DMS53 treated with DMSO at 0.1 percent for 48 hours (cell line): ENCODE data around the gene NUCB2.
A peak's percentile ranks its signal among the peaks of the same experiment; 100 is the strongest.
"Not testable (repeated sequence)": the region's sequence is repeated elsewhere in the genome, so short reads cannot be mapped to it uniquely, and the experiment has no call there.

Source experiments
- DNase-seq: peaks from one replicate; lab custom pipeline; 2025; ENCODE audit not compliant: unreplicated experiment; lab: John Stamatoyannopoulos, UW

The NUCB2 gene

GRCh38 chr11:17276236-17277023 lies at the start of gene NUCB2:
Gene NUCB2 (plus strand): TSS chr11:17276739. CDS start chr11:17295324, 18,585 bp downstream.
- DNase-seq, result peak; percentile 92

- DNase-seq, result not testable (repeated sequence)
Observed at GRCh38 chr11:17228186-17228925, 48.2 kb upstream of the NUCB2 start.

- no peak for DNase-seq
Observed at GRCh38 chr11:17229481-17230152, 46.9 kb upstream of the NUCB2 start.

DNA sequence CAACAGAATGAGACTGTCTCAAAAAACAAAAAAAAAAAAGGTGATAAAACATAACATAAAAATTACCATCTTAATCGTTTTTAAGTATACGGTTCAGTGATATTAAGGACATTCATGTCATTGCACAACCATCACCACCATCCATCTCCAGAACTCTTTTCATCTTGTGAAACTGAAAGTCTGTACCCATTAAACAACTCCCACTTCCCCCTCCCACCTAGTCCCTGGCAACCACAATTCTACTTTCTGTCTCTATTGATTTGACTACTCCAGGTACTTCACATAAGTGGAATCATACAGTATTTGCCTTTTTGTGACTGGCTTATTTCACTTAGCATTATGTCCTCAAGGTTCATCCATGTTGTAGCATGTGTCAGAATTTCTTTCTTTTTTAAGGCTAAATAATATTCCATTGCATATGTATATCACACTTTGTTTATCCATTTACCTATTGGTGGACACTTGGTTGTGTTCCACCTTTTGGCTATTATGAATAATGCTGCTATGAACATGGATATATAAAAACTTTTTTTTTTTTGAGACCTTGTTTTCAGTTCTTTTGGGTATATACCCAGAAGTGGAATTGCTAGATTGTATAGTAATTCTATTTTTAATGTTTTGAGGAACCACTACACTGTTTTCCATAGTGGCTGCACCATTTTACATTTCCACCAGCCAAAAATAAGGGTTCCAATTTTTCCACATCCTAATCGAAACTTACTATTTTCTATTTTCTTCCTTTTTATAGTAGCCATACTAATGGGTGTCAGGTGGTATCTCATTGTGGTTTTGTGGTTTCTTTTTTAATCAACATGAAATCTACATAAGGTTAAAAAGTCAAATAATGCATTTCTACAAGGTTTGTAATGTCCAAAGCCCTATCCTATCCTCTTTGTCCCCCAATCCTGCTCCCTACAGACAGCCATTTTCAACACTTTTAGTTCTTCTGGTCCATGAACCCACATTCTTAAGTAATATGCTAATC lies 45.4 kb upstream of the NUCB2 start:
- no peak for DNase-seq

GRCh38 chr11:17233101-17233500 lies 43.4 kb upstream of the NUCB2 start:
- no peak for DNase-seq

- no peak for DNase-seq
Observed at GRCh38 chr11:17238377-17238776, 38.2 kb upstream of the NUCB2 start.

DNA sequence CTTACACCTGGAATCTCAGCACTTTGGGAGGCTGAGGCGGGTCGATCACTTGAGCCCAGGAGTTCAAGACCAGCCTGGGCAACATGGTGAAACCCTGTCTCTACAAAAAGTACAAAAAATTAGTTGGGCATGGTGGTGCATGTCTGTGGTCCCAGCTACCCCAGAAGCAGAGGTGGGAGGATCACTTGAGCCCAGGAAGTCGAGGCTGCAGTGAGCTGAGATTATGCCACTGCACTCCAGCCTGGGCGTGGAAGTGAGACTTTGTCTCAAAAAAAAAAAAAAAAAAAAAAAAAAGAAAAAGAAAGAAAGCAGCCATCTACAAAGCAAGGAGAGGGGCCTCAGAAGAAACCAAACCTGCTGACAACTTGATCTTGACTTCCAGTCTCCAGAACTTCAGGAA lies 36.6 kb upstream of the NUCB2 start:
- not testable (repeated sequence) for DNase-seq

DNA sequence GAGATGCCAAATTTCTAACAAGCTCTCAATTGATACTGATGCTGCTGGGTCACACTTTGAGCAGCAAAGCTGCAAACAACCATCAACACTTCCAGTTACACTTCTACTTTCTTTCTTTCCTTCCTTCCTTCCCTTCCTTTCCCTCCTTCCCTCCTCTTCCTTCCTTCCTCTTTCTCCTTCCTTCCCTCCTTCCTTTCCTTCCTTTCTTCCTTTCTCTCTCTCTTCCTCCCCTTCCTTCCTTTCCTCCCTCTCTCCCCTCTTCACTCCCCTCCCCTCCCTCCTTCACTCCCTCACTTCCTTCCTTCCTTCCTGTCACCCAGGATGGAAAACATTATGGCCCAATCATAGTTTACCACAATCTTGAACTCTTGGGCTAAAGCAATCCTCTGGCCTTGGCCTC lies 35.8 kb upstream of the NUCB2 start:
- no peak for DNase-seq

DNA sequence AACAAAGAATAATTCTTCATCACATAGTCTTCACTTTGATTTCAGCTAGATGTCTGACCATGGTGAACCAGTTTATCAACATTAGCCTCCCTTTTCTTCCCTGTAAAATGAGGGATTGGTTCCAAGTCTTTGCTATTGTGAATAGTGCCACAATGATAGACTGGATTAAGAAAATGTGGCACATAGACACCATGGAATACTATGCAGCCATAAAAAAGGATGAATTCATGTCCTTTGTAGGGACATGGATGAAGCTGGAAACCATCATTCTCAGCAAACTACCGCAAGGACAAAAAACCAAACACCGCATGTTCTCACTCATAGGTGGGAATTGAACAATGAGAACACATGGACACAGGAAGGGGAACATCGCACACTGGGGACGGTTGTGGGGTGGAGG lies 33.6 kb upstream of the NUCB2 start:
- DNase-seq, result not testable (repeated sequence)

- DNase-seq, result no peak
Observed at GRCh38 chr11:17244046-17244445, 32.5 kb upstream of the NUCB2 start.

DNA sequence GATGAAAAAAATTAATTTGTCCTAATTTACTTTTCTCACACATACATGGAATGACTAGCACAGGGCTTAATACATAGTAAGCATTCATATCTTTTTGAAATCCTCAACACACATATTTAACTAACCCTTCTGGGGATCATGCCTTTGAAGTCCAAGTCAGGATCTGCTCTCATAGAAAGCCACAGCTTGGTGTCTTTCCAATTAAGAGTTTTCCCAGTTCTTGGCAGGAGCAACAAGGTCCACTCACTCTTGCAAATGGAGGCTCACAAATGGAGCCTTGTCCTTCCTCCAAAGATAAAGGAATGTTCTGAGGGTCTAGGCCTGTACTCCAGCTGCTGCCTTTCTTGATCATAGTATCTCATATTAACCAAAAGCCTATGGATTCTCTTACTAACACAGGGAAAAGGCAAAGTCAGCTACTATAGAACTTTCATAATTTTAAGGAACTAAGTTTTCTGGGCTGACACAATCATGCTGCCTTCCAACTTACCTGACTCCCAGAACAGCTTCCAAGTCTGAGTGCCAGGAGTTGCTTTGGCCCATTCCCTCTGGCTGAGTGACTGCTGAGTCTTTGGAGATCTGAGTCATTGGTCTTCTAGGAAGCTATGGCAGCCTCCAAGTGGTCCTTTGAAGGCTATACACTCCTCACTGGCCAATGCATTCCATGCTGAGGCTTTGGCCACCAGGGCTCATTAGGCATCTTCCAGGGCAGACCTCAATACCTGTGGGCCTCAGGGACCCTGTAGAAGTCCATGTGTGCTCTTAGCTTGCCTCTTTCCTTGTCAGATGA lies 25.8 kb upstream of the NUCB2 start:
- DNase-seq, result no peak

GRCh38 chr11:17252704-17253103 lies 23.8 kb upstream of the NUCB2 start:
- DNase-seq, result no peak

- no peak for DNase-seq
Observed at GRCh38 chr11:17256512-17256911, 20.0 kb upstream of the NUCB2 start.

GRCh38 chr11:17257196-17257595 lies 19.3 kb upstream of the NUCB2 start:
- no peak for DNase-seq

DNA sequence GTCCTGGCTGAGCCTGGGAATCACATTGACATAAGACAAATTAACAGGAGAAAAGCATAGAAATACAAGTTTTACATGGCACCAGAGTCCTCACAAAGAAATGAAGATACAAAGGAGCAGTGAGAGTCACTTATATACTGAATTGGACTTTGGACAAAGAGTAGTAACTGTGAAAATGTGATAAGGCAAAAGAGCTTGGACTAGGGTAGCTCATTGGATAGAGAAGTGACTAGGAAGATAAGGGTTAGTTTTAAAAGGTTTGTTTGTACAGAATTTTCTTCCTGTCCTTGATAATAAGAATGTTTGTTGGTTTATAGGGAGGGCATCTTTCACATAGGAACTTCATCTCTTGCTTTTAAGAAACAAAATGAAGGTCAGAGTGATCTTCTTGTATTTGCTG lies 17.9 kb upstream of the NUCB2 start:
- no peak for DNase-seq

- DNase-seq, result no peak
Observed at GRCh38 chr11:17259519-17259918, 17.0 kb upstream of the NUCB2 start.

GRCh38 chr11:17260020-17260419 lies 16.5 kb upstream of the NUCB2 start:
- no peak for DNase-seq

- no peak for DNase-seq
Observed at GRCh38 chr11:17263769-17264168, 12.8 kb upstream of the NUCB2 start.

GRCh38 chr11:17266781-17267180 lies 9.8 kb upstream of the NUCB2 start:
- DNase-seq, result no peak

DNA sequence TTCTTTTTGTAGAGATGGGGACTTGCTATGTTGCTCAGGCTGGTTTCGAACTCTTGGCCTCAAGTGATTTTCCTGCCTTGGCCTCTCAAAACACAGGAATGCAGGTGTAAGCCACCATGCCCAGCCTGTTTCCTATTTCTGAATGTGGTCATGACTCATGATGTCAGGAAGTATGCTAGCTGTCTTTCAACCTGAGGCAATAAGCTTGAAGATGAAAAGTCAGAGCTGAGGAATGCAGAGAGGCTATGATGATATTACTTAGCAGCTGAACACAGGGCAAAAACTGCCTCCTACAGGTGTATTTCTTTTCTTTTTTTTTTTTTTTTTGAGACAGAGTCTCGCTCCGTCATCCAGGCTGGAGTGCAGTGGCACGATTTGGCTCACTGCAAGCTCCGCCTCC lies 9.0 kb upstream of the NUCB2 start:
- DNase-seq, result no peak
